HG02943 (cell line): ENCODE measurements around the gene EGLN1.

Source experiments
- ATAC-seq: cut with Tn5 transposase; IDR thresholded peaks from one replicate; pipeline ENCODE4 v1.9.1; 2021; ENCODE audit warnings: mild to moderate bottlenecking, low read depth, moderate library complexity; ENCODE audit not compliant: unreplicated experiment

EGLN1 gene

GRCh38 chr1:231401478-231401877 is 20.6 kb downstream of the EGLN1 start:
- no peak for ATAC-seq

GRCh38 chr1:231397886-231398671 is 24.0 kb downstream of the EGLN1 start:
- no peak for ATAC-seq

DNA sequence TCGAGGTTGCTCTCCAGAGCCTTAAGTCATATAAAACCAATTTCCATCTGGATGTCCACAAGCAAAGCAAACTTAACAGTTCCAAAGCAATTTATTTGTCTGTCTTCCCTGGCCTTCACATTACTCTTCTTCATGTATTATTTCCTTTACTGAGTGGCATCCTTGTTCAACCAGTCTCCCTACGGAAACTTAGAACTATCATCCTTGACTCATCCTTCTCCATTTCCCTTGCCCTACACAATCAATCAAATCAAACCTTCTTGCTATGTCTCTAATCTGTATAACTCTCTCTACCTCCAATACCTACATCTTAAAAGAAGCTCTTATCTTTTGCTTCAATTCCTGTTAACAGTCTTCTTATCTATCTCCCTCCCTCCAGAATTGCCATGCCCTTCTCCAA is 25.4 kb downstream of the EGLN1 start:
- no peak for ATAC-seq

- no peak for ATAC-seq
Observed at GRCh38 chr1:231395998-231396390, 26.1 kb downstream of the EGLN1 start.

DNA sequence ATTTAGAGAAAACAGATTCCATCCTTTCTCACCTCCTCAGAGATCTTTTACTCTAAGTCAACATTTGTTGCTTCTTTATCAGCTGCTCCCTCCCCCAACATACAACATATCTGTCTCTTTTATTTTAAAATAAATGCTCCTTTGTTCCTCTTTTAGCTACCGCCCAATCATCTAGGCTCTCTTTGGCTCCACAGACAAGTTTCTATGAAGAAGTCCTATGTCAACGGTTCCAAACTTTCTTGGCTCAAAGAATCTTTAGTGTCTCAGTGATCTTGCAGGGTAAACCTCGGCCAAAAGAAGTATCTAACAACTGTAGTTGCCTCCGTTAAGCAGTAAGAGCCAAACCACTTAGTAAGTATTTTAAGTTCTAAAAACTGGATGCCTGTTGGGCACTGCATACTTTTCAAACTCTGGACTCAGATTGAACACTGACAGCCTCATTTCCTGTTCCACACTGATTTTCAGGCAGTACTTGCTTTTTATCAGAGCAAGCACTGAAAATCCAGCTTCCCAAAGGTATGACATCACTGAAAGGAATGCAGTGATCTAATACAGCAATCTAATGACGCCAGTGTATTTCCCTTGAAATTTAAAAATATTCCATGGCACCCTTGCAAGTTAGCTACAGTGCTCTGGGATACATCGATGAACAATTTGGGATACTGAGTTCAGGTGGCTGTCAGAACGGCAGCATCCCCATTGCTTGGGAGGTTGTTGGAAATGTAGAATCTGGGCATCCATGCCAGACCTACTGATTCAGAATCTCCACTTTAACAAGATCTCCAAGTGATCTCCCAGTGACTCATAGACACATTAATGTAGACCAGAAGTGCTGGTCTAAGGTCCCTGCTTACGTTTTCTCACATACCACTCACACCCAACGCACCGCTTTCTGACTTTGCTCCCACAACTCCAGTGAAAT is 26.8 kb downstream of the EGLN1 start:
- no peak for ATAC-seq

- no peak for ATAC-seq
Observed at GRCh38 chr1:231393668-231394067, 28.4 kb downstream of the EGLN1 start.

GRCh38 chr1:231392389-231393131 is 29.5 kb downstream of the EGLN1 start:
- no peak for ATAC-seq

DNA sequence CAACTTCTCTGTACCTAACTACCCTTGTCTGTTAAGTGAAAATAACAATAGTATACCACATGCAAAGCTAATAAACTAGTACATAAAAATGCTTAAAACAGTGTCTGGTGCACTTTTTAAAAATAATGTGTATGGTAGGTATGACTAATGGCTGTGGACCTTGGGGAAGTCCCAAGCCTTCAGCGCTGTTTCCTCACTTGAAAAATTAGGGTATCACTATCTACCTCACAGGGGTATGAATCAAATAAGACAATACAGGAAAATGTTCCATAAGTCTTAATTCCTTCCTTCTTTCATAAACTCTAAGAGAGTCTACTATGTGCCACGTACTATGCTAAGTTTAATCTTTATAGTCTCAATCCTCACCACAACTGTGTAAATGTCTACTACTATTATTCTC is 32.0 kb downstream of the EGLN1 start:
- ATAC-seq, result no peak

- ATAC-seq, result no peak
Observed at GRCh38 chr1:231387770-231388669, 34.1 kb downstream of the EGLN1 start.

- ATAC-seq, result no peak
Observed at GRCh38 chr1:231386466-231386865, 35.6 kb downstream of the EGLN1 start.

GRCh38 chr1:231385416-231385748 is 36.7 kb downstream of the EGLN1 start:
- ATAC-seq, result no peak

GRCh38 chr1:231384696-231385415 is 37.2 kb downstream of the EGLN1 start:
- ATAC-seq, result no peak

DNA sequence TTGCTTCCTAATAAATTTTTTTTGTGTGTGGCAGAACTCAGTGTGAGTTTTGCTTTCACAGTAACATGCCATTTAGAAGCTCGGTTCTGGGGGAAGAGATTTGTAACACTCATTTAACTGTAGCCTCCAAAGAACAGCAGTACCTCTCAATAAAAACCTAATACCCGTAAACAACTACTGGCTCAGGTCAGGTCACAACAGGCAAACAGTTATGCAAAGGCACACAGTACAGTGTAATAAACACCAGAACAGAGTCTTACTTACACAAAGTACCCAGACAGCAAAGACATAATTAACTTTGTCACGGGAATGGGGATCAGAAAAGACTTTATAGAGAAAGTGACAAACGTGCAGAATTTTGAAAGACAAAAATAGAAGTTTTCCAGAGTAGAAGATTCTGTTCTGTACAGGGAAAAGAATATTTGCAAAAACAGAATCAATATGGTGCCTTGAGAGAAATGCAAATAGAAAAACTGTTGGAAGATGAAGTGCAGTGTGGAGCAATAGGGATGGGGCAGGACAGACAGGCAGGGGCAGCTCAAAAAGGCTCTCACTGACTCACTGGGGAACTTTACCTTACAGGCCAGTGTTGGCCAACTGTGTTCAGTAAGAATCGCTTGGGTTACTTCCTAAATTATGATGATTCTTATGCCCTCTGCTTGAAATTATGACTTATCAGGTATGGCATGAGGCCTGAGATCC is 38.8 kb downstream of the EGLN1 start:
- no peak for ATAC-seq

GRCh38 chr1:231382426-231382825 is 39.7 kb downstream of the EGLN1 start:
- ATAC-seq, result no peak

GRCh38 chr1:231381729-231382128 is 40.4 kb downstream of the EGLN1 start:
- ATAC-seq, result no peak

GRCh38 chr1:231376875-231377549 is 45.1 kb downstream of the EGLN1 start:
- ATAC-seq, result no peak

GRCh38 chr1:231376101-231376500 is 46.0 kb downstream of the EGLN1 start:
- ATAC-seq, result no peak

GRCh38 chr1:231374394-231374793 is 47.7 kb downstream of the EGLN1 start:
- no peak for ATAC-seq
